GM19023 (cell line): Measurements from ENCODE around the gene ALOXE3.

Experiments
- ATAC-seq: cut with Tn5 transposase; IDR thresholded peaks from one replicate; pipeline ENCODE4 v1.9.1; 2021; ENCODE audit warnings: mild to moderate bottlenecking, moderate library complexity; ENCODE audit not compliant: unreplicated experiment

The ALOXE3 gene

DNA sequence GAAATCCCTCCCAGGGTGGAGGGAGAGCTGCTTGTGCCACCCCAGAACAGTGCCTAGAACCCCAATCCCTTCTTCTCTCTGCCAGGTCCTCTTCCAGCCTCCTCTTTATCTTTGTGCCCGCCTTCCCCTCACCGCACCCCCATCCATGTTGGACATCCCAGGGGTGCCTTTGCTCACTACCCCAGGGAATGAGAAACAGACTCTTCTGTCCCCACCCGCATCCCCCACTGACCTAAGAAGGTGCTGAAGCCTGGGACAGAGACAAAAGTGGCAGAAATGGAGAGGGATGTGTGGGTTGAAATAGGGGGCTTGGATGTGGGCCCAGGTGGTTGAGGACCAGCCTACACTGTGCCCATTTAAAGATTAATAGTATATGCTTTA, 62.5 kb downstream of the ALOXE3 start:
- no peak for ATAC-seq

DNA sequence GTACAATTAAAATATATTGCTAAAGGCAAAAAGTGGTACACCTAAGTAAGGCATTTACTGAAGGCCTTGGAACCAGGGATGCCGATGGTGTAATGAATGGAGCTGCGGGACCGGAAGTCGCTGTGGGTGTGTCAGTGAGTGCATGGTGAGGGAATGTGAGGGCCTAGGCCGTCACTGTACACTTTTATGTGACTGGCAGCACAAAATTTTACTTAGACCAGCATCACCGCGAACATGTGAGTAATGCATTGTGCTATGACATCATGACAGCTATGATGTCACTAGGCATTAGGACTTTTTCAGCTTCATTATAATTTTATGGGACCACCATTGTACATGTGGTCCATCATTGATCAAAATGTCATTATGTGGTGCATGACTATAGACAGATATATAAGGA, 64.7 kb downstream of the ALOXE3 start:
- no peak for ATAC-seq

GRCh38 chr17:8052256-8053252, 65.8 kb downstream of the ALOXE3 start:
- ATAC-seq: no peak

GRCh38 chr17:8051831-8052230, 66.5 kb downstream of the ALOXE3 start:
- ATAC-seq: no peak

DNA sequence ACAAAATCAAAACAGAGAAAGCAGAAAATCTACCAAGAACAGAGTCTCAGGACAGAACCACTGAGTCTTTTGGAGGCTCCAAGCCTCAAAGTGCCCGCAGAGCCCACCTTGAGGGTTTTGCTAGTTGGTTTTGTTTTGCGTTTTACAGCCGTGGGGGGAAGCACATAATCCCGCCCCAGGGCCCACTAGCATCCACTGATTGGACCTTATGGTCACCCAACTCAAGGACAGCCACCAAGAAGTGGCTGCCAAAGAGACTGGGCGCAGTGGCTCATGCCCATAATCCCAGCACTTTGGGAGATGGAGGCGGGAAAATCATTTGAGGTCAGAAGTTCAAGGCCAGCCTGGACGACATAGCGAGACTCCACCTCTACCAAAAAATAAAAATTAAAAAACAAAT, 69.6 kb downstream of the ALOXE3 start:
- ATAC-seq: no peak

DNA sequence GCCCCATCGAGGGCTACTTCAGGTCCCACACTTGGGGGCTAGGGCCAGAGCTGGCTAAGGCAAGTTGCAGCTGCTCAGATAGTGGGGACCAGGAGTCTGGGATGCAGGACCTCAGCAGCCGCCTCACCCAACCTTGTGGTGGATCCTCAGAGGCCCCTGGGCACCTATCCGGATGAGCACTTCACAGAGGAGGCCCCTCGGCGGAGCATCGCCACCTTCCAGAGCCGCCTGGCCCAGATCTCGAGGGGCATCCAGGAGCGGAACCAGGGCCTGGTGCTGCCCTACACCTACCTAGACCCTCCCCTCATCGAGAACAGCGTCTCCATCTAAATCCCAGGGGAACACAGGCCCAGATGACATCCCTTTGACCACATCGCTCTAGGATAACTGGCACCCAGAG, 70.1 kb downstream of the ALOXE3 start:
- no peak for ATAC-seq

DNA sequence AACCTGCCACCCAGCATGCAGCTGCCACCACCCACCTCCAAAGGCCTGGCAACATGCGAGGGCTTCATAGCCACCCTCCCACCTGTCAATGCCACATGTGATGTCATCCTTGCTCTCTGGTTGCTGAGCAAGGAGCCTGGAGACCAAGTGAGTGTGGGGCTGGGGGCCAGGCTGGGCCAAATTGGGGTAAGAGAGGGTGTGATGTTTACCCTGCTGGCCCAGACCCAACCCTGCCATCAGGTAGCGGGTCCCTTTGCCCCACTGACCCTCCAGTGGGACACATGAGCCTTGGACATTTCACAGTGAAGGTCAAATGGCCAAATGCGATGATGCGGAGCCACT, 70.6 kb downstream of the ALOXE3 start:
- no peak for ATAC-seq

- no peak for ATAC-seq
Observed at GRCh38 chr17:8046929-8047768, 71.2 kb downstream of the ALOXE3 start.

DNA sequence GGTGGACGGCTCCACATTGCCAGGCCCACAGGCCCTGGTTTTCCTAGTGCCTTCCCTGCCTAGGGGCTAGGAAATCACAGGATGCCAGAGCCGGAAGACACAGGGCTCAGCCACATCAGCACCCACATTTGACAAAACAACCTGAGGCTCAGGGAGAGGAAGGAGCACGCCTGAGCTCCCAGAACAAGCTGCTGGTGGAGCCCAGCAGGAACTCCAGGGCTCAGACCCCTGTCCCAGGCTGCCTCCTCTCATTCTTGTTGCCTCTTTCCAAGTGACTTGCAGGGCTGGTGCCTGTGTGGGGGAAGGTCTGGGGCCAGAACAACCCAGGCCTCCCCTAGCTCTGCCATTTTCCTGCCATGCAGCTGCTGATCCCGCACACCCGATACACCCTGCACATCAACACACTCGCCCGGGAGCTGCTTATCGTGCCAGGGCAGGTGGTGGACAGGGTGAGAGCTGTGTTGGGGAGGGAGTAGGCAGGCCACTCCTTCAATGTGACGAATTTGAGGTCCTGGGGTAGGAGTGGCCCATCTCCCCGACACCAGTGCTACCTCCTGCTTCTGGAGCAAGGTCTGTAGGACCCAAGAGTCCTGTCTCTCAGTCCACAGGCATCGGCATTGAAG, 71.9 kb downstream of the ALOXE3 start:
- ATAC-seq: no peak
